ENCODE results near the gene LIPC.

DNA sequence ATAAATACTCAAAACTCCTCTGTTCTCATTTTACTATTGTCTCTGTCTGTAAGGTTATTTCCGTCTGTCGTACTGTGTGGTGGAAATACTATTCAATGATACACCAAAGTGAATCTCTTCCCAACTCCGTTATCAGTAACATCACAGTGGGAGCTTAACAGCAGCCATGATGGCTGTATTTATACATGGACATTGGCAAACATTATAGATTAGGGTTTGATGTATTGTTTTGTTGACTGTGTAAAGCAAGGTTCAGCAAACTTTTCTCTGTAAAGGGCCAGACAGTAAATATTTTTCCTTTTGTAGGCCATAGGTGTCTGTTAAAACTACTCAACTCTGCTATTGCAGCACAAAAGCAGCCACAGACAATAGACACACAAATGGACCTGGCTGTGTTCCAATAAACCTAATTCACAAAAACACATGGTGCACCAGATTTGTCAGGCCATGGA, 23.2 kb downstream of the LIPC start:
- no peak for TF ChIP-seq POLR2A (IDR thresholded peaks at IDR 0.05; ENCODE audit: low read depth, low read length)
- TF ChIP-seq POLR2AphosphoS5 (IDR thresholded peaks at IDR 0.05; ENCODE audit: low read depth, low read length): no peak
- no peak for TF ChIP-seq TAF1 (IDR thresholded peaks at IDR 0.05; ENCODE audit: borderline replicate concordance, low read depth, low read length)

All from GM12892 (cell line).